HepG2 (cell line): ENCODE data around the gene PLS1. TPM values are rescaled to one million over a fixed set of nuclear protein-coding genes. Genes with fewer than 3 reads are reported as not detected.

Source experiments
- CAMTA2 ChIP-seq: sonication (generic); formaldehyde crosslinking; IDR thresholded peaks from 2 replicates; pipeline ENCODE4 v1.4.0; 2020; ENCODE audit warnings: mild to moderate bottlenecking, missing genetic modification reagents, borderline replicate concordance
- HDAC2 ChIP-seq: sonication (generic); formaldehyde crosslinking; IDR thresholded peaks from 2 replicates; pipeline ENCODE4 v1.4.0; 2020; ENCODE audit warnings: missing genetic modification reagents
- MBNL3 ChIP-seq: fragments of 250-450 bp; sonication (Bioruptor Pico); conservative IDR thresholded peaks from 2 replicates; pipeline ENCODE4 v1.8.0; 2022; ENCODE audit warnings: mild to moderate bottlenecking, inconsistent platforms
- MED1 ChIP-seq: sonication (generic); formaldehyde crosslinking; IDR thresholded peaks from 2 replicates; pipeline ENCODE4 v1.4.0; 2020; ENCODE audit warnings: missing genetic modification reagents
- MIER2 ChIP-seq: IDR thresholded peaks from 2 replicates; pipeline ENCODE4 v1.6.1; 2016; ENCODE audit warnings: missing biosample characterization, missing genetic modification reagents
- MTA1 ChIP-seq: sonication (generic); formaldehyde crosslinking; IDR thresholded peaks from 2 replicates; pipeline ENCODE4 v1.4.0; 2020; ENCODE audit warnings: missing genetic modification reagents, mild to moderate bottlenecking, borderline replicate concordance
- MTA3 ChIP-seq: sonication (generic); formaldehyde crosslinking; IDR thresholded peaks from 2 replicates; pipeline ENCODE4 v1.4.0; 2020; ENCODE audit warnings: missing genetic modification reagents
- SMAD1 ChIP-seq: sonication (generic); formaldehyde crosslinking; IDR thresholded peaks from 2 replicates; pipeline ENCODE4 v1.4.0; 2020; ENCODE audit warnings: missing genetic modification reagents, low read depth, mild to moderate bottlenecking, borderline replicate concordance
- TCF7 ChIP-seq: sonication (generic); IDR thresholded peaks from 2 replicates; pipeline ENCODE4 v1.6.1; 2016; ENCODE audit warnings: antibody characterized with exemption, low read depth
- TOE1 ChIP-seq: sonication (generic); formaldehyde crosslinking; IDR thresholded peaks from 2 replicates; pipeline ENCODE4 v1.4.0; 2020; ENCODE audit warnings: mild to moderate bottlenecking, missing genetic modification reagents
- ZNF660 ChIP-seq: sonication (generic); formaldehyde crosslinking; IDR thresholded peaks from 2 replicates; pipeline ENCODE4 v1.5.1; 2020; ENCODE audit warnings: mild to moderate bottlenecking, low read depth, missing genetic modification reagents, borderline replicate concordance
- ZNF703 ChIP-seq: sonication (generic); formaldehyde crosslinking; IDR thresholded peaks from 2 replicates; pipeline ENCODE4 v1.5.1; 2020; ENCODE audit warnings: missing genetic modification reagents, mild to moderate bottlenecking, moderate library complexity, borderline replicate concordance
- ZNF720 ChIP-seq: sonication (generic); formaldehyde crosslinking; IDR thresholded peaks from 2 replicates; pipeline ENCODE4 v1.4.0; 2020; ENCODE audit warnings: missing genetic modification reagents
- ZNF782 ChIP-seq: sonication (generic); formaldehyde crosslinking; IDR thresholded peaks from 2 replicates; pipeline ENCODE4 v1.4.0; 2020; ENCODE audit warnings: missing genetic modification reagents, mild to moderate bottlenecking, borderline replicate concordance
- ZNF883 ChIP-seq: sonication (generic); formaldehyde crosslinking; IDR thresholded peaks from 2 replicates; pipeline ENCODE4 v1.5.1; 2020; ENCODE audit warnings: mild to moderate bottlenecking, missing genetic modification reagents; ENCODE audit errors: not compliant biosample characterization
- polyA plus RNA-seq, 8 experiments: library from polyadenylated mRNA; depleted of rRNA in 3 of 8; stranded (reverse) in 7 of 8; unstranded in 1 of 8; fragments of >200 nt; fragmentation: Illumina TruSeq in 4 of 8; extraction: Trizol in 4 of 8; gene quantifications; 2 replicates each; pipeline versions ENCODE4 v1.2.1 to v1.2.3, GENCODE V29; 2011 to 2016; ENCODE audit warnings: low read depth in 4 of 8, missing spikeins in 1 of 8, mixed read lengths in 1 of 8; ENCODE audit not compliant: insufficient read depth in 1 of 8
- total RNA-seq, 5 experiments: library from RNA; depleted of rRNA; stranded (reverse); fragments of >200 nt; fragmentation: Illumina TruSeq; extraction: Trizol; gene quantifications; 2 replicates each; pipeline ENCODE4 v1.2.3, GENCODE V29; 2016; ENCODE audit warnings: low read depth in 1 of 5
- TF ChIP-seq, protein P1 (sequence below): sonication (generic); formaldehyde crosslinking; IDR thresholded peaks from 2 replicates; pipeline ENCODE4 v1.8.0; 2022; ENCODE audit warnings: missing genetic modification reagents, mild to moderate bottlenecking, inconsistent platforms, borderline replicate concordance
- TF ChIP-seq, protein P2 (sequence below): sonication (generic); formaldehyde crosslinking; IDR thresholded peaks from 2 replicates; pipeline ENCODE4 v1.9.0; 2021; ENCODE audit warnings: mild to moderate bottlenecking, missing genetic modification reagents
- TF ChIP-seq, protein P3 (sequence below): sonication (generic); formaldehyde crosslinking; IDR thresholded peaks from 2 replicates; pipeline ENCODE4; 2020; ENCODE audit warnings: missing genetic modification reagents, mild to moderate bottlenecking, borderline replicate concordance

The PLS1 gene
- total and polyA plus RNA-seq, 2 of the 13 experiments (the other 11 are each of a cell fraction or from before 2014, with no cell fraction given): 11.2 to 21.1 TPM

DNA sequence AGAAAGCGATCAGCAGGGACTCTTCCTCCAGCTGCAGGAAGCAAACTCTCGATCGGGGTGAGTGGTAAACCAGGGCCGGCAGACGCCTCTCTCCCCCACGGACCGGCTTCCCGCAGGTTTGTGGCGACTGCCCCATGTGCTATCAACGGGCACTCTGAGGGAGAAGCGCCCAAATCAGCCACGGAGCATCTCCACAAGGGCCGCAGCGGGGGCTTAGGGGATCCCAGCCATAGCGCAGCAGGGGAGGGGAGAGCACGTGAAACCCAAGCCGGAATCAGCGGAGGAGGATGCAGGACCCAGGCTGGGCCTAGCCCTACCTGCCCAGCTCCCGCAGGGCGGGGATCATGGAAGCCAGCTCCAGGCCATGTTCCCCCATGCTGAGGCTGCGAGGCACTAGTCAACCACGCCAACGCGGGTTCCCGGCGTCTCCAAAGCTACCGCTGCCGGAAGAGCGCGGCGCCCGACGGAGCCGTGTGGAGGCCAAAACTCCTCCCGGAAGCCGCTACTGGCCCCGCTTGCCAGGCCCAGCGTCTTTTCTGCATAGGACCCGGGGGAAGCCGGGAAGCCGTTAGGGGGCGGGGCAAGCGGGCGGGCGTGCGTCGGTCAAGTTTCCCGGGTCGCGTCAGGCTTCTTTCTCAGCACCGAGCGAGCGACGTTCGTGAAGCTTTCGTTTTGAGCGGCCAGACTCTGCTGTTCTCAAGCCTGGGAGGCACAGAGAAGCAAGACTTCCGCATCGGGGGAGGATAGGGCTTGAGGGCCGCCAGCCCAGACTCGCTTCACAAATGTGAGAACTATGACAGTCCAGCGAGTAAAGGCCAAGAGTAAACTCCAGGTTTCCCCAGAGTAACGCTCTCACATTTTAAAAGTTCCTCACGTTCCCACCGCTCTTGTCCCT is 17.6 kb upstream of the PLS1 start, which contains the start of gene ATR (continued):
- no peak for TF ChIP-seq MTA3 (CRISPR knock-in tag)
- peak; percentile 90; the same call in 1 of the 2 replicates for TF ChIP-seq MTA1 (CRISPR knock-in tag)
- peak; percentile 96 for TF ChIP-seq TOE1
- TF ChIP-seq ZNF720: 0 out of 2 replicates have a peak, but pooled peaks have one; percentile 34
- TF ChIP-seq, protein P1, sequence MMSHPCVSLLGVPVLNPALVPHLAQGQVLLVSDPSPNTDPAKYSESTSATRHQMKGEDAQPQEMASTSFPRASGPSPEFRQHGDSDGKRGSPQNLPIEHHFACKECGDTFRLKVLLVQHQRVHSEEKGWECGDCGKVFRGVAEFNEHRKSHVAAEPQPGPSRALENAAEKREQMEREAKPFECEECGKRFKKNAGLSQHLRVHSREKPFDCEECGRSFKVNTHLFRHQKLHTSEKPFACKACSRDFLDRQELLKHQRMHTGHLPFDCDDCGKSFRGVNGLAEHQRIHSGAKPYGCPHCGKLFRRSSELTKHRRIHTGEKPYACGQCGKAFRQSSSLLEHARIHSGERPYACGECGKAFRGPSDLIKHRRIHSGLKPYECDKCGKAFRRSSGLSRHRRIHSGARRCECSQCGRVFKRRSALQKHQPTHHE: peak; percentile 97
- TF ChIP-seq SMAD1: peak; percentile 90; the same call in 1 of the 2 replicates
- TF ChIP-seq HDAC2 (CRISPR knock-in tag): peak; percentile 93
- TF ChIP-seq ZNF883 (CRISPR knock-in tag): peak; percentile 91
- TF ChIP-seq MED1 (CRISPR knock-in tag): peak; percentile 89
- TF ChIP-seq MIER2 (CRISPR knock-in tag): peak; percentile 85
- TF ChIP-seq, protein P2, sequence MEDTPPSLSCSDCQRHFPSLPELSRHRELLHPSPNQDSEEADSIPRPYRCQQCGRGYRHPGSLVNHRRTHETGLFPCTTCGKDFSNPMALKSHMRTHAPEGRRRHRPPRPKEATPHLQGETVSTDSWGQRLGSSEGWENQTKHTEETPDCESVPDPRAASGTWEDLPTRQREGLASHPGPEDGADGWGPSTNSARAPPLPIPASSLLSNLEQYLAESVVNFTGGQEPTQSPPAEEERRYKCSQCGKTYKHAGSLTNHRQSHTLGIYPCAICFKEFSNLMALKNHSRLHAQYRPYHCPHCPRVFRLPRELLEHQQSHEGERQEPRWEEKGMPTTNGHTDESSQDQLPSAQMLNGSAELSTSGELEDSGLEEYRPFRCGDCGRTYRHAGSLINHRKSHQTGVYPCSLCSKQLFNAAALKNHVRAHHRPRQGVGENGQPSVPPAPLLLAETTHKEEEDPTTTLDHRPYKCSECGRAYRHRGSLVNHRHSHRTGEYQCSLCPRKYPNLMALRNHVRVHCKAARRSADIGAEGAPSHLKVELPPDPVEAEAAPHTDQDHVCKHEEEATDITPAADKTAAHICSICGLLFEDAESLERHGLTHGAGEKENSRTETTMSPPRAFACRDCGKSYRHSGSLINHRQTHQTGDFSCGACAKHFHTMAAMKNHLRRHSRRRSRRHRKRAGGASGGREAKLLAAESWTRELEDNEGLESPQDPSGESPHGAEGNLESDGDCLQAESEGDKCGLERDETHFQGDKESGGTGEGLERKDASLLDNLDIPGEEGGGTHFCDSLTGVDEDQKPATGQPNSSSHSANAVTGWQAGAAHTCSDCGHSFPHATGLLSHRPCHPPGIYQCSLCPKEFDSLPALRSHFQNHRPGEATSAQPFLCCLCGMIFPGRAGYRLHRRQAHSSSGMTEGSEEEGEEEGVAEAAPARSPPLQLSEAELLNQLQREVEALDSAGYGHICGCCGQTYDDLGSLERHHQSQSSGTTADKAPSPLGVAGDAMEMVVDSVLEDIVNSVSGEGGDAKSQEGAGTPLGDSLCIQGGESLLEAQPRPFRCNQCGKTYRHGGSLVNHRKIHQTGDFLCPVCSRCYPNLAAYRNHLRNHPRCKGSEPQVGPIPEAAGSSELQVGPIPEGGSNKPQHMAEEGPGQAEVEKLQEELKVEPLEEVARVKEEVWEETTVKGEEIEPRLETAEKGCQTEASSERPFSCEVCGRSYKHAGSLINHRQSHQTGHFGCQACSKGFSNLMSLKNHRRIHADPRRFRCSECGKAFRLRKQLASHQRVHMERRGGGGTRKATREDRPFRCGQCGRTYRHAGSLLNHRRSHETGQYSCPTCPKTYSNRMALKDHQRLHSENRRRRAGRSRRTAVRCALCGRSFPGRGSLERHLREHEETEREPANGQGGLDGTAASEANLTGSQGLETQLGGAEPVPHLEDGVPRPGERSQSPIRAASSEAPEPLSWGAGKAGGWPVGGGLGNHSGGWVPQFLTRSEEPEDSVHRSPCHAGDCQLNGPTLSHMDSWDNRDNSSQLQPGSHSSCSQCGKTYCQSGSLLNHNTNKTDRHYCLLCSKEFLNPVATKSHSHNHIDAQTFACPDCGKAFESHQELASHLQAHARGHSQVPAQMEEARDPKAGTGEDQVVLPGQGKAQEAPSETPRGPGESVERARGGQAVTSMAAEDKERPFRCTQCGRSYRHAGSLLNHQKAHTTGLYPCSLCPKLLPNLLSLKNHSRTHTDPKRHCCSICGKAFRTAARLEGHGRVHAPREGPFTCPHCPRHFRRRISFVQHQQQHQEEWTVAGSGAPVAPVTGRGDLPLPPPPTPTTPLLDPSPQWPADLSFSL (CRISPR knock-in tag): 0 out of 2 replicates have a peak, but pooled peaks have one; percentile 18
- peak; percentile 96 for TF ChIP-seq ZNF782 (CRISPR knock-in tag)
- no peak for TF ChIP-seq ZNF660 (CRISPR knock-in tag)
- 0 out of 2 replicates have a peak, but pooled peaks have one; percentile 50 for TF ChIP-seq TCF7
- TF ChIP-seq, protein P3, sequence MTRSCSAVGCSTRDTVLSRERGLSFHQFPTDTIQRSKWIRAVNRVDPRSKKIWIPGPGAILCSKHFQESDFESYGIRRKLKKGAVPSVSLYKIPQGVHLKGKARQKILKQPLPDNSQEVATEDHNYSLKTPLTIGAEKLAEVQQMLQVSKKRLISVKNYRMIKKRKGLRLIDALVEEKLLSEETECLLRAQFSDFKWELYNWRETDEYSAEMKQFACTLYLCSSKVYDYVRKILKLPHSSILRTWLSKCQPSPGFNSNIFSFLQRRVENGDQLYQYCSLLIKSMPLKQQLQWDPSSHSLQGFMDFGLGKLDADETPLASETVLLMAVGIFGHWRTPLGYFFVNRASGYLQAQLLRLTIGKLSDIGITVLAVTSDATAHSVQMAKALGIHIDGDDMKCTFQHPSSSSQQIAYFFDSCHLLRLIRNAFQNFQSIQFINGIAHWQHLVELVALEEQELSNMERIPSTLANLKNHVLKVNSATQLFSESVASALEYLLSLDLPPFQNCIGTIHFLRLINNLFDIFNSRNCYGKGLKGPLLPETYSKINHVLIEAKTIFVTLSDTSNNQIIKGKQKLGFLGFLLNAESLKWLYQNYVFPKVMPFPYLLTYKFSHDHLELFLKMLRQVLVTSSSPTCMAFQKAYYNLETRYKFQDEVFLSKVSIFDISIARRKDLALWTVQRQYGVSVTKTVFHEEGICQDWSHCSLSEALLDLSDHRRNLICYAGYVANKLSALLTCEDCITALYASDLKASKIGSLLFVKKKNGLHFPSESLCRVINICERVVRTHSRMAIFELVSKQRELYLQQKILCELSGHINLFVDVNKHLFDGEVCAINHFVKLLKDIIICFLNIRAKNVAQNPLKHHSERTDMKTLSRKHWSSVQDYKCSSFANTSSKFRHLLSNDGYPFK (CRISPR knock-in tag): peak; percentile 94
- TF ChIP-seq MBNL3: no peak
- no peak for TF ChIP-seq CAMTA2 (CRISPR knock-in tag)
- peak; percentile 77; the same call in 1 of the 2 replicates for TF ChIP-seq ZNF703 (CRISPR knock-in tag)
